ENCODE results near the gene NRK. TPM values are rescaled to one million over a fixed set of nuclear protein-coding genes. Genes with fewer than 3 reads are reported as not detected.

The NRK gene
- total and polyA plus RNA-seq, 2 of the 4 experiments (the other 2 are of a cell fraction) = 0.92 to 2.7 TPM

- Histone ChIP-seq H3K27me3 (ENCODE audit: control insufficient read depth, insufficient read depth, low read length) (no peaks in the 10 kb centered on the region), H3K14ac (replicated peaks; ENCODE audit: low read depth, low read length) (no peak overlapping the region), H4K91ac (ENCODE audit: insufficient read depth, low read depth, low read length) (no peak overlapping the region), H3K9me3 (ENCODE audit: control insufficient read depth, insufficient read depth, low read length) (no peaks in the 10 kb centered on the region), H2AK5ac (ENCODE audit: low read depth, low read length) (no peak overlapping the region), H2BK5ac (ENCODE audit: low read depth, low read length, poor library complexity, severe bottlenecking) (no peak overlapping the region), H2AK9ac (replicated peaks; ENCODE audit: low read depth, low read length, poor library complexity) (no peak overlapping the region), H2BK20ac (ENCODE audit: low read depth, low read length) (no peak overlapping the region), H2BK120ac (ENCODE audit: low read depth, low read length) (no peak overlapping the region), H2BK15ac (ENCODE audit: low read depth, low read length) (no peak overlapping the region), H3K9me1 (ENCODE audit: insufficient read depth, low read length) (no peaks in the 10 kb centered on the region), H3K56ac (ENCODE audit: extremely low read depth, insufficient read depth, low read length) (no peak overlapping the region), H3K4me3 (ENCODE audit: insufficient read depth, low read depth, low read length) (no peak overlapping the region), H3K4me2 (ENCODE audit: low read depth, low read length) (no peak overlapping the region), H3K18ac (ENCODE audit: low read depth, low read length) (no peak overlapping the region), H2AFZ (replicated peaks; ENCODE audit: low read length, poor library complexity) (no peak overlapping the region), H4K8ac (ENCODE audit: low read depth in 2 of 2, low read length in 2 of 2) (no peak overlapping the region), H3K23ac (ENCODE audit: low read depth, low read length) (no peak overlapping the region), H3K9ac (ENCODE audit: low read depth, low read length) (no peak overlapping the region), H3K27ac (ENCODE audit: insufficient read depth, low read length) (no peak overlapping the region), H3K36me3 (ENCODE audit: control insufficient read depth, insufficient read depth, low read length) (no peaks in the 10 kb centered on the region), H4K5ac (ENCODE audit: low read depth, low read length) (no peak overlapping the region), H3K79me1 (ENCODE audit: low read depth in 1 of 2, low read length in 2 of 2) (no peaks in the 10 kb centered on the region), H3K4me1 (ENCODE audit: control insufficient read depth, insufficient read depth, low read length) (no peaks in the 10 kb centered on the region), H4K20me1 (ENCODE audit: insufficient read depth, low read length) (no peaks in the 10 kb centered on the region), H3K4ac (ENCODE audit: low read depth, low read length) (no peak overlapping the region)
- dilution Hi-C loops (cut with HindIII; ENCODE audit: low sequenced_read_pairs, unreplicated experiment) = no loop called here
- POLR2A ChIA-PET (ENCODE audit: unreplicated experiment) = no interaction called here
- CTCF ChIA-PET = no interaction called here
- TF ChIP-seq MXI1 (IDR thresholded peaks at IDR 0.05; ENCODE audit: borderline replicate concordance, low read depth, low read length) = no peak
- no peak for TF ChIP-seq POLR2A (IDR thresholded peaks at IDR 0.05; ENCODE audit: low read depth, low read length)
- no peak for TF ChIP-seq RAD21 (IDR thresholded peaks at IDR 0.05; ENCODE audit: low read length)
- TF ChIP-seq RFX5 (IDR thresholded peaks at IDR 0.05; ENCODE audit: low read depth, low read length) = no peak
- TF ChIP-seq CTCF (conservative IDR thresholded peaks at IDR 0.05; ENCODE audit: low read depth, low read length) = no peak
- intact Hi-C loops (cut with micrococcal nuclease) = no loop called here
- BruUV-seq (replicated peaks) = no TSS peak
- WGBS, 2 experiments (ENCODE audit: extremely low coverage in 2 of 2, insufficient read length in 1 of 2) = no CpG with 5 or more reads among the region's 5 CpGs
- ATAC-seq (ENCODE audit: low read depth) (no peak), DNase-seq (no peak)
- in situ Hi-C loops (cut with MboI; ENCODE audit: low sequenced_read_pairs) = no loop called here
These were observed 147.1 kb downstream of the NRK start for GRCh38 chrX:105969487-105969886.
